GM12878 (cell line): Measurements from ENCODE around the gene ANGPTL5.

ENCODE experiments used
- BHLHE40 ChIP-seq, 2 experiments: fragments of 450-650 bp in 1 of 2; IDR thresholded peaks; 2 replicates each; pipeline ENCODE4 v1.6.1; 2011 to 2017; ENCODE audit warnings: low read depth in 2 of 2, borderline replicate concordance in 1 of 2, improper control_type of control experiment in 1 of 2, low read length in 1 of 2, mild to moderate bottlenecking in 1 of 2
- EGR1 ChIP-seq, 2 experiments: IDR thresholded peaks; 1 replicate in 1 of 2; 2 replicates in 1 of 2; pipeline ENCODE4 v1.6.1; 2011 to 2012; ENCODE audit warnings: low read depth in 2 of 2, low read length in 2 of 2, borderline replicate concordance in 1 of 2, mild to moderate bottlenecking in 1 of 2, moderate library complexity in 1 of 2
- ESRRA ChIP-seq: IDR thresholded peaks from 2 replicates; pipeline ENCODE4 v1.6.1; 2012; ENCODE audit warnings: mild to moderate bottlenecking, low read length, improper control_type of control experiment
- EZH2 ChIP-seq: IDR thresholded peaks from 2 replicates; pipeline ENCODE4 v1.6.1; 2012; ENCODE audit warnings: low read depth, mild to moderate bottlenecking, control low read depth, inconsistent platforms, low read length, borderline replicate concordance; ENCODE audit not compliant: control insufficient read depth
- FOS ChIP-seq: IDR thresholded peaks from 3 replicates; pipeline ENCODE4 v1.6.1; 2011; ENCODE audit warnings: borderline replicate concordance; ENCODE audit not compliant: insufficient read length; ENCODE audit errors: extremely low read depth
- NRF1 ChIP-seq: conservative IDR thresholded peaks from 2 replicates; pipeline ENCODE4 v1.6.1; 2011; ENCODE audit warnings: mild to moderate bottlenecking, low read depth, low read length, improper control_type of control experiment
- SMARCA5 ChIP-seq: fragments of 450-650 bp; IDR thresholded peaks from 2 replicates; pipeline ENCODE4 v1.6.1; 2017; ENCODE audit warnings: mild to moderate bottlenecking
- ZNF274 ChIP-seq: IDR thresholded peaks from one replicate; pipeline ENCODE4 v1.8.0; 2011; ENCODE audit not compliant: insufficient read length, insufficient read depth
- TF ChIP-seq, protein P1 (sequence below): IDR thresholded peaks from 2 replicates; pipeline ENCODE4 v1.6.1; 2011; ENCODE audit warnings: low read depth, low read length, improper control_type of control experiment, borderline replicate concordance
- TF ChIP-seq, protein P2 (sequence below), 3 experiments: IDR thresholded peaks in 2 of 3; conservative IDR thresholded peaks in 1 of 3; 2 replicates each; pipeline ENCODE4 v1.5.1; 2011; ENCODE audit warnings: low read depth in 3 of 3, low read length in 3 of 3, mild to moderate bottlenecking in 3 of 3, control low read depth in 2 of 3, moderate library complexity in 2 of 3, inconsistent platforms in 1 of 3, mixed read lengths in 1 of 3; ENCODE audit not compliant: control insufficient read depth in 2 of 3, insufficient read depth in 1 of 3; ENCODE audit errors: extremely low read depth in 1 of 3
- TF ChIP-seq, protein P3 (sequence below): IDR thresholded peaks from 2 replicates; pipeline ENCODE4 v1.6.1; 2011; ENCODE audit warnings: borderline replicate concordance, low read depth, mild to moderate bottlenecking, moderate library complexity, low read length; ENCODE audit not compliant: insufficient read depth, poor library complexity, severe bottlenecking
- TF ChIP-seq, protein P4 (sequence below): fragments of 450-650 bp; conservative IDR thresholded peaks from 2 replicates; pipeline ENCODE4 v1.6.1; 2017; ENCODE audit warnings: mild to moderate bottlenecking, moderate library complexity
- TF ChIP-seq, protein P5 (sequence below): IDR thresholded peaks from 2 replicates; pipeline ENCODE4 v1.6.1; 2012; ENCODE audit warnings: low read depth, low read length, improper control_type of control experiment

DNA sequence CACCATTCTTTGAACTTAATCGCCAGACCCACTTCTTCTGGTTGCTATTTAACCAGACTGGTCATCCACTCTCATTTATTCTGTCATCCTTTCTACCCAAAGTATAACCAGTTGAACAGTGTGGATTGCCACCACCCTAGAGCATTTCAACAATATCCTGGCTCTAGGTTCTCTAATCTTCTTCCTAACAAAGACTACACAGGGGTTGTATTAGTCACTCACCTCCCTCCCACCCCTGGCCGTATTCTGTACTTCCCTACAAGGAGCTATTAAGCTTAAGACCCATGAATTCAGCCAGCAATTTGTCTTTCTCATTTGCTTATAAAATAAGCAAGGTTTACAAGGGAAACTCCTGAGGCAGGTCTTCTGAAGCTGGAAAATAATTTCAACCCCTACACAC, 48.4 kb downstream of the ANGPTL5 start:
- TF ChIP-seq, protein P1, sequence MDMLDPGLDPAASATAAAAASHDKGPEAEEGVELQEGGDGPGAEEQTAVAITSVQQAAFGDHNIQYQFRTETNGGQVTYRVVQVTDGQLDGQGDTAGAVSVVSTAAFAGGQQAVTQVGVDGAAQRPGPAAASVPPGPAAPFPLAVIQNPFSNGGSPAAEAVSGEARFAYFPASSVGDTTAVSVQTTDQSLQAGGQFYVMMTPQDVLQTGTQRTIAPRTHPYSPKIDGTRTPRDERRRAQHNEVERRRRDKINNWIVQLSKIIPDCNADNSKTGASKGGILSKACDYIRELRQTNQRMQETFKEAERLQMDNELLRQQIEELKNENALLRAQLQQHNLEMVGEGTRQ: no peak
- TF ChIP-seq, protein P2, sequence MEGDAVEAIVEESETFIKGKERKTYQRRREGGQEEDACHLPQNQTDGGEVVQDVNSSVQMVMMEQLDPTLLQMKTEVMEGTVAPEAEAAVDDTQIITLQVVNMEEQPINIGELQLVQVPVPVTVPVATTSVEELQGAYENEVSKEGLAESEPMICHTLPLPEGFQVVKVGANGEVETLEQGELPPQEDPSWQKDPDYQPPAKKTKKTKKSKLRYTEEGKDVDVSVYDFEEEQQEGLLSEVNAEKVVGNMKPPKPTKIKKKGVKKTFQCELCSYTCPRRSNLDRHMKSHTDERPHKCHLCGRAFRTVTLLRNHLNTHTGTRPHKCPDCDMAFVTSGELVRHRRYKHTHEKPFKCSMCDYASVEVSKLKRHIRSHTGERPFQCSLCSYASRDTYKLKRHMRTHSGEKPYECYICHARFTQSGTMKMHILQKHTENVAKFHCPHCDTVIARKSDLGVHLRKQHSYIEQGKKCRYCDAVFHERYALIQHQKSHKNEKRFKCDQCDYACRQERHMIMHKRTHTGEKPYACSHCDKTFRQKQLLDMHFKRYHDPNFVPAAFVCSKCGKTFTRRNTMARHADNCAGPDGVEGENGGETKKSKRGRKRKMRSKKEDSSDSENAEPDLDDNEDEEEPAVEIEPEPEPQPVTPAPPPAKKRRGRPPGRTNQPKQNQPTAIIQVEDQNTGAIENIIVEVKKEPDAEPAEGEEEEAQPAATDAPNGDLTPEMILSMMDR (IDR thresholded peaks at IDR 0.05 in 2 of 3, conservative IDR thresholded peaks at IDR 0.05 in 1 of 3; ENCODE audit: control insufficient read depth in 2 of 3, extremely low read depth in 1 of 3, insufficient read depth in 1 of 3, low read depth in 3 of 3, low read length in 3 of 3): no peak
- TF ChIP-seq NRF1 (no peak), SMARCA5 (no peak), EGR1 (IDR thresholded peaks at IDR 0.05; ENCODE audit: borderline replicate concordance in 1 of 2, low read depth in 2 of 2, low read length in 2 of 2) (no peak), ZNF274 (no peak), BHLHE40 (IDR thresholded peaks at IDR 0.05; ENCODE audit: borderline replicate concordance in 1 of 2, low read depth in 2 of 2, low read length in 1 of 2) (no peak), EZH2 (no peak), ESRRA (no peak), FOS (no peak)
- TF ChIP-seq, protein P3, sequence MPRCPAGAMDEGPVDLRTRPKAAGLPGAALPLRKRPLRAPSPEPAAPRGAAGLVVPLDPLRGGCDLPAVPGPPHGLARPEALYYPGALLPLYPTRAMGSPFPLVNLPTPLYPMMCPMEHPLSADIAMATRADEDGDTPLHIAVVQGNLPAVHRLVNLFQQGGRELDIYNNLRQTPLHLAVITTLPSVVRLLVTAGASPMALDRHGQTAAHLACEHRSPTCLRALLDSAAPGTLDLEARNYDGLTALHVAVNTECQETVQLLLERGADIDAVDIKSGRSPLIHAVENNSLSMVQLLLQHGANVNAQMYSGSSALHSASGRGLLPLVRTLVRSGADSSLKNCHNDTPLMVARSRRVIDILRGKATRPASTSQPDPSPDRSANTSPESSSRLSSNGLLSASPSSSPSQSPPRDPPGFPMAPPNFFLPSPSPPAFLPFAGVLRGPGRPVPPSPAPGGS: no peak
- TF ChIP-seq, protein P4, sequence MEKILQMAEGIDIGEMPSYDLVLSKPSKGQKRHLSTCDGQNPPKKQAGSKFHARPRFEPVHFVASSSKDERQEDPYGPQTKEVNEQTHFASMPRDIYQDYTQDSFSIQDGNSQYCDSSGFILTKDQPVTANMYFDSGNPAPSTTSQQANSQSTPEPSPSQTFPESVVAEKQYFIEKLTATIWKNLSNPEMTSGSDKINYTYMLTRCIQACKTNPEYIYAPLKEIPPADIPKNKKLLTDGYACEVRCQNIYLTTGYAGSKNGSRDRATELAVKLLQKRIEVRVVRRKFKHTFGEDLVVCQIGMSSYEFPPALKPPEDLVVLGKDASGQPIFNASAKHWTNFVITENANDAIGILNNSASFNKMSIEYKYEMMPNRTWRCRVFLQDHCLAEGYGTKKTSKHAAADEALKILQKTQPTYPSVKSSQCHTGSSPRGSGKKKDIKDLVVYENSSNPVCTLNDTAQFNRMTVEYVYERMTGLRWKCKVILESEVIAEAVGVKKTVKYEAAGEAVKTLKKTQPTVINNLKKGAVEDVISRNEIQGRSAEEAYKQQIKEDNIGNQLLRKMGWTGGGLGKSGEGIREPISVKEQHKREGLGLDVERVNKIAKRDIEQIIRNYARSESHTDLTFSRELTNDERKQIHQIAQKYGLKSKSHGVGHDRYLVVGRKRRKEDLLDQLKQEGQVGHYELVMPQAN: no peak
- TF ChIP-seq, protein P5, sequence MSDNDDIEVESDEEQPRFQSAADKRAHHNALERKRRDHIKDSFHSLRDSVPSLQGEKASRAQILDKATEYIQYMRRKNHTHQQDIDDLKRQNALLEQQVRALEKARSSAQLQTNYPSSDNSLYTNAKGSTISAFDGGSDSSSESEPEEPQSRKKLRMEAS: no peak
